ENCODE measurements around the gene KCTD21. TPM values are rescaled to one million over a fixed set of nuclear protein-coding genes. Genes with fewer than 3 reads are reported as not detected.

Gene KCTD21
- total and polyA plus RNA-seq, 10 of the 15 experiments (the other 5 are each of a cell fraction or from before 2014, with no cell fraction given) = 0.63 to 5.4 (median 3.6) TPM

DNA sequence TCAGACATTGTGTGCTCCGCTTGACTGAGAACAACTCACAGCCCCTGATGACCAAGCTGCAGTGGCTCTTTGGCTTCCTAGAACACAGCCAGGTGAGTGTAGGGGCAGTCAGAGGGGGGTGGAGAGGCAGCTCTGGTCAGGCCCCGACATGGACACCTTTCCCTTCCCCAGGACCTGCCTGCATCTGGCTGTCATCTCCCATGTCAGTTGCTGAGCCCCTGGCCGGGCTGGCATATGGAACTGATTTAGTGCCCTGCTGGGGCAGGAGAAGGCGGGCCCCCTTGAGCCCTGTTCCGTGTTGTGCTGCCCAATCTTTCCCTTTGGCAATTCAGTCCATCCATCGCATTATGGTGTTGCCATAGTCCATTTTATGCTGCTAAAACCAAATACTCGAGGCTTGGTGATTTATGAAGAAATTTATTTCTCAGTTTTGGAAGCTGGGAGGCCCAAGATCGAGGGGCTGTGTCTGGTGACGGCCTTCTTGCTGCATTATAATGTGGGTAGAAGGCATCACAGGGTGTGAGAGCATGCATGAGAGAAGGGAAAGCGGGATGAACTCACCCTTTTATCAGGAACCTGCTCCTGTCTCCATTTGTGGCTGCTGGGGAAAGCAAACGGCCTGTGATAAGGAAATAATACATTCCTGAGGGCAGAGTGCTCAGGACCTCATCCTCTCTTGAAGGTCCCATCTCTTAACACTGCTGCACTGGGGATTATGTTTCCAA is 19.3 kb upstream of the KCTD21 start:
- Histone ChIP-seq H4K20me1 (ENCODE audit: control insufficient read depth, insufficient read depth) (no peaks in the 10 kb centered on the region), H3K9me3 (replicated peaks; ENCODE audit: control insufficient read depth, insufficient read depth, low read length) (no peaks in the 10 kb centered on the region), H2AFZ (ENCODE audit: control insufficient read depth, low read depth, low read length) (no peak overlapping the region), H3K9ac (ENCODE audit: control insufficient read depth, insufficient read depth, low read length) (no peak overlapping the region), H3K27me3 (replicated peaks in 1 of 2; ENCODE audit: control insufficient read depth in 2 of 2, insufficient read depth in 2 of 2, low read length in 1 of 2) (no peaks in the 10 kb centered on the region), H3K79me2 (ENCODE audit: control insufficient read depth, insufficient read depth, low read length) (no peaks in the 10 kb centered on the region), H3K4me2 (ENCODE audit: control insufficient read depth, insufficient read depth) (no peak overlapping the region), H3K36me3 (ENCODE audit: control insufficient read depth in 2 of 2, insufficient read depth in 2 of 2, low read length in 1 of 2) (no peaks in the 10 kb centered on the region; a peak in 3 of 4 replicates), H3K4me3 (no peak overlapping the region), H3K27ac (ENCODE audit: control insufficient read depth, insufficient read depth) (no peak overlapping the region), H3K4me1 (ENCODE audit: control insufficient read depth, insufficient read depth, low read length) (peaks cover 4% of the 10 kb centered on the region; the same call in 1 of the 2 replicates)
- CTCF ChIA-PET = no interaction called here
- intact Hi-C loops (cut with micrococcal nuclease; ENCODE audit: unreplicated experiment) (no loop called here), in situ Hi-C loops (cut with MboI) (no loop called here)
- BruUV-seq (replicated peaks) = no TSS peak
- no peak for DNase-seq (ENCODE audit: low read depth, low spot score)
- WGBS (ENCODE audit: insufficient coverage, insufficient replicate concordance, low lambda C conversion rate, missing lambda C conversion rate) = 67% methylated on average over 11 of the region's 11 CpGs
- SMC1A ChIA-PET (ENCODE audit: uncharacterized antibody, unreplicated experiment) = interaction anchor here (0.6 to 1.4 kb wide), 2 partner anchors 14 to 24 kb away, joined by 3 to 4 read pairs; no protein-coding TSS in a partner anchor
- RAD21 ChIA-PET (ENCODE audit: unreplicated experiment) = no interaction called here
- TF ChIP-seq SPI1 (IDR thresholded peaks at IDR 0.05; ENCODE audit: borderline replicate concordance, insufficient read depth, low read depth, low read length) (no peak), MXI1 (IDR thresholded peaks at IDR 0.05; ENCODE audit: low read depth, low read length) (no peak), YBX1 (IDR thresholded peaks at IDR 0.05) (no peak), EGR1 (IDR thresholded peaks at IDR 0.05; ENCODE audit: borderline replicate concordance in 1 of 2, low read depth in 2 of 2, low read length in 2 of 2) (no peak), PML (IDR thresholded peaks at IDR 0.05; ENCODE audit: low read length) (no peak), CHD4 (IDR thresholded peaks at IDR 0.05) (no peak), SUPT20H (IDR thresholded peaks at IDR 0.05; ENCODE audit: borderline replicate concordance, control insufficient read depth, low read depth, low read length) (no peak), MTA2 (IDR thresholded peaks at IDR 0.05; ENCODE audit: low read depth) (no peak), NFYB (IDR thresholded peaks at IDR 0.05; ENCODE audit: insufficient read depth, low read depth, low read length) (no peak), IKZF2 (IDR thresholded peaks at IDR 0.05) (no peak)
- TF ChIP-seq, protein P1, sequence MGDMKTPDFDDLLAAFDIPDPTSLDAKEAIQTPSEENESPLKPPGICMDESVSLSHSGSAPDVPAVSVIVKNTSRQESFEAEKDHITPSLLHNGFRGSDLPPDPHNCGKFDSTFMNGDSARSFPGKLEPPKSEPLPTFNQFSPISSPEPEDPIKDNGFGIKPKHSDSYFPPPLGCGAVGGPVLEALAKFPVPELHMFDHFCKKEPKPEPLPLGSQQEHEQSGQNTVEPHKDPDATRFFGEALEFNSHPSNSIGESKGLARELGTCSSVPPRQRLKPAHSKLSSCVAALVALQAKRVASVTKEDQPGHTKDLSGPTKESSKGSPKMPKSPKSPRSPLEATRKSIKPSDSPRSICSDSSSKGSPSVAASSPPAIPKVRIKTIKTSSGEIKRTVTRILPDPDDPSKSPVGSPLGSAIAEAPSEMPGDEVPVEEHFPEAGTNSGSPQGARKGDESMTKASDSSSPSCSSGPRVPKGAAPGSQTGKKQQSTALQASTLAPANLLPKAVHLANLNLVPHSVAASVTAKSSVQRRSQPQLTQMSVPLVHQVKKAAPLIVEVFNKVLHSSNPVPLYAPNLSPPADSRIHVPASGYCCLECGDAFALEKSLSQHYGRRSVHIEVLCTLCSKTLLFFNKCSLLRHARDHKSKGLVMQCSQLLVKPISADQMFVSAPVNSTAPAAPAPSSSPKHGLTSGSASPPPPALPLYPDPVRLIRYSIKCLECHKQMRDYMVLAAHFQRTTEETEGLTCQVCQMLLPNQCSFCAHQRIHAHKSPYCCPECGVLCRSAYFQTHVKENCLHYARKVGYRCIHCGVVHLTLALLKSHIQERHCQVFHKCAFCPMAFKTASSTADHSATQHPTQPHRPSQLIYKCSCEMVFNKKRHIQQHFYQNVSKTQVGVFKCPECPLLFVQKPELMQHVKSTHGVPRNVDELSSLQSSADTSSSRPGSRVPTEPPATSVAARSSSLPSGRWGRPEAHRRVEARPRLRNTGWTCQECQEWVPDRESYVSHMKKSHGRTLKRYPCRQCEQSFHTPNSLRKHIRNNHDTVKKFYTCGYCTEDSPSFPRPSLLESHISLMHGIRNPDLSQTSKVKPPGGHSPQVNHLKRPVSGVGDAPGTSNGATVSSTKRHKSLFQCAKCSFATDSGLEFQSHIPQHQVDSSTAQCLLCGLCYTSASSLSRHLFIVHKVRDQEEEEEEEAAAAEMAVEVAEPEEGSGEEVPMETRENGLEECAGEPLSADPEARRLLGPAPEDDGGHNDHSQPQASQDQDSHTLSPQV (IDR thresholded peaks at IDR 0.05) = no peak
- FAIRE-seq = no peak
- ATAC-seq = no peak
- POLR2A ChIA-PET = interaction anchor here (0.5 kb wide), 1 partner anchor 20 kb away, joined by 3 read pairs; no protein-coding TSS in a partner anchor

All from GM12878 (cell line).